ENCODE measurements around the gene ADRA2B. TPM values are rescaled to one million over a fixed set of nuclear protein-coding genes. Genes with fewer than 3 reads are reported as not detected.

Gene ADRA2B
- total and polyA plus RNA-seq, 2 experiments from 2014 or later = 0.66 to 0.87 TPM

- Histone ChIP-seq H3K27ac (no peak overlapping the region), H3K4me3 (no peak overlapping the region), H3K9me2 (replicated peaks; ENCODE audit: insufficient read depth) (no peaks in the 10 kb centered on the region), H3K36me3 (replicated peaks; ENCODE audit: insufficient read depth, low read depth) (no peaks in the 10 kb centered on the region), H4K20me1 (ENCODE audit: insufficient read depth, poor library complexity, severe bottlenecking) (no peaks in the 10 kb centered on the region), H3K27me3 (no peaks in the 10 kb centered on the region), H2AFZ (no peak overlapping the region), H3K79me2 (no peaks in the 10 kb centered on the region), H3K4me1 (ENCODE audit: insufficient read depth) (no peaks in the 10 kb centered on the region), H3K9me3 (ENCODE audit: low read depth) (no peaks in the 10 kb centered on the region), H3K4me2 (no peak overlapping the region)
- DNase-seq (ENCODE audit: low spot score) = no peak
- WGBS (ENCODE audit: low lambda C conversion rate, missing lambda C conversion rate) = 81% methylated on average over 13 of the region's 14 CpGs
- TF ChIP-seq EZH2phosphoT487 (IDR thresholded peaks at IDR 0.05; ENCODE audit: low read depth, severe bottlenecking, unreplicated experiment) = no peak
- TF ChIP-seq CTCF (IDR thresholded peaks at IDR 0.05; ENCODE audit: poor library complexity) = no peak
- no peak for TF ChIP-seq EZH2 (IDR thresholded peaks at IDR 0.05; ENCODE audit: borderline replicate concordance)
Observed at GRCh38 chr2:96091141-96091710, 25.1 kb downstream of the ADRA2B start.

GRCh38 chr2:96090196-96090926 lies 26.0 kb downstream of the ADRA2B start:
- Histone ChIP-seq H3K9me2 (replicated peaks; ENCODE audit: insufficient read depth) (no peaks in the 10 kb centered on the region), H3K79me2 (no peaks in the 10 kb centered on the region), H3K4me1 (ENCODE audit: insufficient read depth) (no peaks in the 10 kb centered on the region), H3K9me3 (ENCODE audit: low read depth) (no peaks in the 10 kb centered on the region), H3K4me3 (no peak overlapping the region), H3K4me2 (no peak overlapping the region), H3K27me3 (no peaks in the 10 kb centered on the region), H2AFZ (no peak overlapping the region), H4K20me1 (ENCODE audit: insufficient read depth, poor library complexity, severe bottlenecking) (no peaks in the 10 kb centered on the region), H3K27ac (no peak overlapping the region), H3K36me3 (replicated peaks; ENCODE audit: insufficient read depth, low read depth) (no peaks in the 10 kb centered on the region)
- WGBS (ENCODE audit: low lambda C conversion rate, missing lambda C conversion rate) = 77% methylated on average over 12 of the region's 12 CpGs
- TF ChIP-seq EZH2 (IDR thresholded peaks at IDR 0.05; ENCODE audit: borderline replicate concordance) (no peak), EZH2phosphoT487 (IDR thresholded peaks at IDR 0.05; ENCODE audit: low read depth, severe bottlenecking, unreplicated experiment) (no peak), CTCF (IDR thresholded peaks at IDR 0.05; ENCODE audit: poor library complexity) (no peak)
- peak; percentile 34 for DNase-seq (ENCODE audit: low spot score)

- no peaks in the 10 kb centered on the region for H3K9me2 ChIP-seq (replicated peaks; ENCODE audit: insufficient read depth)
- no peaks in the 10 kb centered on the region for H3K4me1 ChIP-seq (ENCODE audit: insufficient read depth)
- WGBS (ENCODE audit: low lambda C conversion rate, missing lambda C conversion rate) = 84% methylated on average over 22 of the region's 22 CpGs
- no peaks in the 10 kb centered on the region for H3K79me2 ChIP-seq
- H3K4me3 ChIP-seq = no peak overlapping the region
- H3K36me3 ChIP-seq (replicated peaks; ENCODE audit: insufficient read depth, low read depth) = no peaks in the 10 kb centered on the region
- no peak for DNase-seq (ENCODE audit: low spot score)
- H3K9me3 ChIP-seq (ENCODE audit: low read depth) = no peaks in the 10 kb centered on the region
- no peak overlapping the region for H2AFZ ChIP-seq
- H3K27me3 ChIP-seq = no peaks in the 10 kb centered on the region
- no peak overlapping the region for H3K4me2 ChIP-seq
- TF ChIP-seq EZH2 (IDR thresholded peaks at IDR 0.05; ENCODE audit: borderline replicate concordance) (no peak), EZH2phosphoT487 (IDR thresholded peaks at IDR 0.05; ENCODE audit: low read depth, severe bottlenecking, unreplicated experiment) (no peak), CTCF (IDR thresholded peaks at IDR 0.05; ENCODE audit: poor library complexity) (no peak)
- no peak overlapping the region for H3K27ac ChIP-seq
- H4K20me1 ChIP-seq (ENCODE audit: insufficient read depth, poor library complexity, severe bottlenecking) = no peaks in the 10 kb centered on the region
Observed at GRCh38 chr2:96089356-96090195, 26.8 kb downstream of the ADRA2B start.
